Gastroesophageal sphincter (tissue), 3 donors: ENCODE data around the gene SPTB.

Experiments
- CTCF ChIP-seq, 4 experiments: fragments of 200-600 bp in 2 of 4; fragments of 450-650 bp in 2 of 4; sonication (generic) in 1 of 4; IDR thresholded peaks; one replicate each; pipeline ENCODE4 v1.5.1; 2017 to 2019; ENCODE audit warnings: antibody characterized with exemption in 4 of 4, mild to moderate bottlenecking in 2 of 4, moderate library complexity in 2 of 4
- POLR2A ChIP-seq, 2 donors: fragments of 450-650 bp; IDR thresholded peaks; one replicate each; pipeline ENCODE4 v1.6.1; 2017; ENCODE audit warnings: antibody characterized with exemption in 2 of 2, mild to moderate bottlenecking in 2 of 2, moderate library complexity in 1 of 2

DNA sequence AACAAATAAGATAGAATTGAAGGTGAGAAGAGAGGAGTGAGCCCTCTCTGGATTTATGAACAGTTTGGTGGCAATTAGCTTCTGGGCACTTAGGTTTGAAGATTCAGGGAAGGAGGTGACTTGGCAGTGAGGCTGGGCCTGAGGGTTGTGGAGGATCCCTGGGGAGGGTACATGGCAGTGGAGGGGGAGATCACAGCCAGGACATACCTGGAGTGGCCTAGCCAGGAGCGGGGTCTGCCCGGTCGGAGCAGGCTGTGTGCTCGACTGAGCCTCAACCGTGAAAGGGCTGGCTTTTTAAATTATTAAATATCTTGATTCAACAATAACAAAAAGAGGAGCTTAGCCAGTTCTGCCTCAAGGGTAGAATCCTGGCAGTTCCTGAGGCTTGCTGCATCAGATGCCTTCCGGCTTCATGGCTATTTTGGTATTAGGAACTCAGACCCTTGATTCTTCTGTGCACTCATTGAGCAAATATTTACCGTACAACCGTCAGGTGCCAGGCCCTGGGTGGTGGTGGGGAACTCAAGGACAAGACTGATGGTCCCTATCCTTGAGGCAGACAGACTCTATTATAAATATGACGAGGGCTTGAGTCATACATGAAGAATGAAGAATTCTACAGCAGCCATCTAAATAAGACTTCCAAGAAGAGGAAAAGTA is 73.4 kb downstream of the SPTB start:
- TF ChIP-seq CTCF (IDR thresholded peaks at IDR 0.05) = no peak
- no peak for TF ChIP-seq POLR2A (IDR thresholded peaks at IDR 0.05)
